Measurements from ENCODE around the gene DENR. TPM values are rescaled to one million over a fixed set of nuclear protein-coding genes. Genes with fewer than 3 reads are reported as not detected.

The DENR gene
- total RNA-seq, 4 donors from 2014 or later = 15.7 to 27.7 (median 22.4) TPM

DNA sequence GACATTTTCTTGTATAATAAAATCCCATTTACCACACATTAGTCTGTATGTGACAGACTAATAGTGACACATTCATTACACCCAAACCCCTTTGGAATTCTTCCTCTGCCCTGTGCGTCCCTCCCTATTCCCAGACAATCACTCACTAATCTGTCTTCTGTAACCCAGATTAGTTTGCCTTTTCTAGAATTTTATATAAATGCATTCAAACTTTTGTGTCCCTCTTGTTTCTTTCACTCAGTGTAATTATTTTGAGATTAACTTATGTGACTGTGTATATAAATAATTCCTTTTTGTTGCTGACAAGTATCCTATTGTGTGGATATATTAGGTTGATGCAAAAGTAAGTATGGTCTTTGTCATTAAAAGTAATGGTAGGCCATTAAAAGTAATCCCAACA, 55.0 kb downstream of the DENR start:
- DNase-seq = no peak
- no peaks in the 10 kb centered on the region for H3K4me1 ChIP-seq
- H3K36me3 ChIP-seq = no peaks in the 10 kb centered on the region
- TF ChIP-seq POLR2A (IDR thresholded peaks at IDR 0.05) = no peak
- TF ChIP-seq, protein P1, sequence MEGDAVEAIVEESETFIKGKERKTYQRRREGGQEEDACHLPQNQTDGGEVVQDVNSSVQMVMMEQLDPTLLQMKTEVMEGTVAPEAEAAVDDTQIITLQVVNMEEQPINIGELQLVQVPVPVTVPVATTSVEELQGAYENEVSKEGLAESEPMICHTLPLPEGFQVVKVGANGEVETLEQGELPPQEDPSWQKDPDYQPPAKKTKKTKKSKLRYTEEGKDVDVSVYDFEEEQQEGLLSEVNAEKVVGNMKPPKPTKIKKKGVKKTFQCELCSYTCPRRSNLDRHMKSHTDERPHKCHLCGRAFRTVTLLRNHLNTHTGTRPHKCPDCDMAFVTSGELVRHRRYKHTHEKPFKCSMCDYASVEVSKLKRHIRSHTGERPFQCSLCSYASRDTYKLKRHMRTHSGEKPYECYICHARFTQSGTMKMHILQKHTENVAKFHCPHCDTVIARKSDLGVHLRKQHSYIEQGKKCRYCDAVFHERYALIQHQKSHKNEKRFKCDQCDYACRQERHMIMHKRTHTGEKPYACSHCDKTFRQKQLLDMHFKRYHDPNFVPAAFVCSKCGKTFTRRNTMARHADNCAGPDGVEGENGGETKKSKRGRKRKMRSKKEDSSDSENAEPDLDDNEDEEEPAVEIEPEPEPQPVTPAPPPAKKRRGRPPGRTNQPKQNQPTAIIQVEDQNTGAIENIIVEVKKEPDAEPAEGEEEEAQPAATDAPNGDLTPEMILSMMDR (IDR thresholded peaks at IDR 0.05) = no peak
- no peak overlapping the region for H3K27ac ChIP-seq
- no peak overlapping the region for H3K4me3 ChIP-seq
- no peaks in the 10 kb centered on the region for H3K27me3 ChIP-seq
- H3K9me3 ChIP-seq = no peaks in the 10 kb centered on the region

DNA sequence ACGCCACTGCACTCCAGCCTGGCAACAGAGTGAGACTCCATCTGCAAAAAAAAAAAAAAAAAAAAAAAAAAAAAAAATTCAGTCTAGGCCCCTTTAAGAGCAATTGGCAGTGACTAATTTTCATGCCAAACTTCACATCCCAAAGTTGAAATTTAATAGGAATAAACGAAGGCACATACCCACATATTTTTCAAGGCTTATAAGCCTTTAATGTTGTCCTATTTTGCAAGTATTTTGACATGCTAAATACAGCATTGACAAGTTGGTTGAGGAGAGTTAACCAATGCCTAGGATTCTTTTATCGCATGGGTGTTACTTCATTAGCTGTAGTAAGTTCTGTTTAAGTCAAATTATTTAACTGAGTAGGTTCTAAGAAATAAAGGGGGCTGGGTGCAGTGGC, 59.2 kb downstream of the DENR start:
- Histone ChIP-seq H3K27ac (no peak overlapping the region), H3K4me1 (no peaks in the 10 kb centered on the region), H3K9me3 (no peaks in the 10 kb centered on the region), H3K36me3 (no peaks in the 10 kb centered on the region), H3K4me3 (no peak overlapping the region), H3K27me3 (no peaks in the 10 kb centered on the region)
- TF ChIP-seq POLR2A (IDR thresholded peaks at IDR 0.05) = no peak
- TF ChIP-seq, protein P1 (IDR thresholded peaks at IDR 0.05) = no peak
- no peak for DNase-seq

DNA sequence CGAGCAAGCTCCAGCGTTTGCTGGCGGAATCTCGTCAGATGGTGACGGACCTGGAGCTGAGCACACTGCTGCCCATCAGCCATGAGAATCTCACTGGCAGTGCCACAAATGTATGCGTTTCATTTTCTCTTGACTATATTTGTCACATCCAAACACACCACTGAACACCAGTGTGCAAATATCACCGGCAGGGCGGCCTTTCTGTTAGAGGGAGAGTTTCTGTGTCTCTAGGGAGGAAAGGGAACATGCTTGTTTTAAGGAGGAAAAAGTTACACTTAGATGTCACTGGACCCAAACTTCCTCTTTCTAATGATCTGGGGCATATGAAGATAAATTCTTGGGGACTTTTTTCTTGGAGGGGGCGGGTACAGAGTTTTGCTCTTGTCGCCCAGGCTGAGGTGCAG, 60.7 kb downstream of the DENR start:
- no peaks in the 10 kb centered on the region for H3K36me3 ChIP-seq
- no peaks in the 10 kb centered on the region for H3K27me3 ChIP-seq
- H3K27ac ChIP-seq = peak overlapping the region in 1 of 4 donors; percentile 62
- no peaks in the 10 kb centered on the region for H3K9me3 ChIP-seq
- H3K4me3 ChIP-seq = no peak overlapping the region
- TF ChIP-seq, protein P1 (IDR thresholded peaks at IDR 0.05) = no peak
- TF ChIP-seq POLR2A (IDR thresholded peaks at IDR 0.05) = no peak
- peak in 2 of 3 donors; percentile 67 to 69 for DNase-seq
- no peaks in the 10 kb centered on the region for H3K4me1 ChIP-seq

DNA sequence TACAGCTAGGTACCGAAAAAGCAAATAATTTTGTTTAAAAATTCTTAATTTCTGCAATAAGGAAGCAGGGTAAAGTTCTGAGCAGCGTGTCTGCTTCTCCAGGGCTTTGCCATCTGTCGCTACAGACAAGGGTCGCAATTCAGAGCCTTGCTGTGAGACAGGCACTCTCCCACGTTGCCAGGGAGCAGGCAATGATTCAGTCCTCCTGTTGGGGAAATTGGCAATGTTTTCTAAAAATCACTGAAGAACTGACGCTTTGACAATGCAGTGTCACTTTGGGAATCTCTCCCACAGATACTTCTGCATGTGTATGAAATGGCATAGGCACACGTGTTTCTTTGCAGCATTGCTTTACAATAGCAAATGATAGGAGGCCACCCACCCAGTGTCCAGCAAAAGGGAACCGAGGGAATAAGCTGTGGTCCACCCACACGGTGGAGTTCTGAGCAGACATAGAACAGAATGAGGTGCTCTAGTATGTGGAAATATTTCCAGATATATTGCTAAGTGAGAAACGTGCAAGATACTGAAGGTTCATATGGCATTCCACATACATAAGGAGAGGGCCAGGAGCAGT, 66.7 kb downstream of the DENR start:
- H3K4me1 ChIP-seq = no peaks in the 10 kb centered on the region
- H3K27me3 ChIP-seq = no peaks in the 10 kb centered on the region
- no peak overlapping the region for H3K4me3 ChIP-seq
- no peak overlapping the region for H3K27ac ChIP-seq
- H3K9me3 ChIP-seq = no peaks in the 10 kb centered on the region
- H3K36me3 ChIP-seq = no peaks in the 10 kb centered on the region
- peak in 1 of 3 donors; percentile 19 for DNase-seq
- TF ChIP-seq, protein P1 (IDR thresholded peaks at IDR 0.05) = no peak
- no peak for TF ChIP-seq POLR2A (IDR thresholded peaks at IDR 0.05)

DNA sequence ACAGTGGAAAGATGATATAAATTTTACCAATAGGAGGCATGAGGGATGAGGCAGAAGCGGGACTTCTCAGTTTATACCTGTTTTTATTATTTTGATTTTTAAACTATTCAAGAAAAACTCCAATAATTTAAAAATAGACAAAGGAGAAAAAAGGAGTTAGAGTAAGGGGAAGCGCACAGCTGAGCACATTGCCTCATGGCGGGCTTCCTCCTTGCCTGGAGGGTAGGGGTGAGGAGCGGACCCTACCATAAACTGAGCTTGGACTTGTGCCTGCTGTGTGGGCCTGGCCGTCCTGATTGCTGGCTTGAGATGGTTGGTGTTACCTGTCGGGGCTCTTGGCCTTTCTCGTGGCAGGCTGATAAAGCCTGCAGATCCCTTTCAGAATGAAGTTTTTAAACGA, 67.5 kb downstream of the DENR start:
- no peaks in the 10 kb centered on the region for H3K36me3 ChIP-seq
- H3K9me3 ChIP-seq = no peaks in the 10 kb centered on the region
- TF ChIP-seq, protein P1 (IDR thresholded peaks at IDR 0.05) = no peak
- no peak for TF ChIP-seq POLR2A (IDR thresholded peaks at IDR 0.05)
- H3K27me3 ChIP-seq = no peaks in the 10 kb centered on the region
- peak overlapping the region in 1 of 4 donors; percentile 66 for H3K27ac ChIP-seq
- H3K4me1 ChIP-seq = no peaks in the 10 kb centered on the region
- DNase-seq = peak in 1 of 3 donors; percentile 41
- no peak overlapping the region for H3K4me3 ChIP-seq

Small RNAs within 50 kb of the gene (small RNA-seq; reads per million reads assigned to genes)
- gene AC026333.2 (0 reads per million in 2 donors), gene RF00019 (0 reads per million in 2 donors)

Other genes starting within 250 kb of the DENR start
- gene RSRC2, start 225.9 kb upstream of the DENR start, total RNA-seq = 100 to 1,000 TPM in 3 of 4 donors, 10 to 100 TPM in 1; 78.5 to 455 (median 112) TPM
- 10 to 100 TPM; 21.3 to 80.0 (median 28.2) TPM for gene KNTC1, start 225.6 kb upstream of the DENR start, total RNA-seq
- not detected for gene HCAR2, start 49.5 kb upstream of the DENR start, total RNA-seq
- gene HCAR3, start 36.0 kb upstream of the DENR start, total RNA-seq = not detected
- gene HCAR1, start 22.0 kb upstream of the DENR start, total RNA-seq = not detected
- gene CCDC62, start 21.7 kb downstream of the DENR start, total RNA-seq = 1 to 10 TPM in 2 of 4 donors, under 1 TPM in 1, not detected in 1; 0.35 to 8.3 (median 1.1) TPM
- 100 to 1,000 TPM; 208 to 265 (median 238) TPM for gene HIP1R, start 82.6 kb downstream of the DENR start, total RNA-seq
- gene VPS37B, start 143.3 kb downstream of the DENR start, total RNA-seq = 10 to 100 TPM; 49.5 to 92.8 (median 58.4) TPM
- 10 to 100 TPM in 3 of 4 donors, 1 to 10 TPM in 1; 8.8 to 29.7 (median 17.4) TPM for gene ABCB9, start 213.6 kb downstream of the DENR start, total RNA-seq
- gene OGFOD2, start 222.4 kb downstream of the DENR start, total RNA-seq = 10 to 100 TPM; 29.9 to 37.1 (median 31.4) TPM
- 100 to 1,000 TPM; 155 to 216 (median 180) TPM for gene ARL6IP4, start 227.9 kb downstream of the DENR start, total RNA-seq

Data from Peyer's patch (tissue), 4 donors.